Mammary epithelial cell (primary cell): ENCODE measurements around the gene CYB561.

ENCODE experiments used
- CTCF ChIP-seq, 2 donors: IDR thresholded peaks in 1 of 2; conservative IDR thresholded peaks in 1 of 2; 2 replicates each; pipeline ENCODE4 v1.5.1; 2011 to 2012; ENCODE audit warnings: inconsistent platforms in 2 of 2, low read length in 2 of 2, mild to moderate bottlenecking in 2 of 2, control low read depth in 1 of 2, low read depth in 1 of 2; ENCODE audit not compliant: insufficient read depth in 1 of 2; ENCODE audit errors: extremely low read depth in 1 of 2
- EZH2 ChIP-seq: IDR thresholded peaks from 2 replicates; pipeline ENCODE4 v1.6.1; 2012; ENCODE audit warnings: low read length, inconsistent platforms, borderline replicate concordance

- TF ChIP-seq EZH2 (no peak), CTCF (conservative IDR thresholded peaks at IDR 0.05 in 1 of 2, IDR thresholded peaks at IDR 0.05 in 1 of 2; ENCODE audit: extremely low read depth in 1 of 2, insufficient read depth in 1 of 2, low read depth in 1 of 2, low read length in 2 of 2) (no peak)
Measured at GRCh38 chr17:63452962-63453551, 7.0 kb upstream of the CYB561 start.
